Tibial nerve (tissue), 4 donors: ENCODE measurements around the gene FOXP4.

ENCODE experiments used
- EP300 ChIP-seq, 2 donors: sonication (generic); formaldehyde crosslinking; IDR thresholded peaks; one replicate each; pipeline ENCODE4 v1.6.1; 2017; ENCODE audit warnings: antibody characterized with exemption in 2 of 2, mild to moderate bottlenecking in 1 of 2
- POLR2A ChIP-seq, 2 donors: fragments of 450-650 bp; IDR thresholded peaks; one replicate each; pipeline ENCODE4 v1.6.1; 2017; ENCODE audit warnings: antibody characterized with exemption in 2 of 2, mild to moderate bottlenecking in 2 of 2, moderate library complexity in 2 of 2
- TF ChIP-seq, protein P1 (sequence below), 5 experiments: fragments of 200-600 bp in 3 of 5; fragments of 450-650 bp in 2 of 5; sonication (generic) in 3 of 5; IDR thresholded peaks; one replicate each; pipeline ENCODE4 v1.5.1; 2016 to 2019; ENCODE audit warnings: antibody characterized with exemption in 5 of 5, mild to moderate bottlenecking in 3 of 5, moderate library complexity in 2 of 5

DNA sequence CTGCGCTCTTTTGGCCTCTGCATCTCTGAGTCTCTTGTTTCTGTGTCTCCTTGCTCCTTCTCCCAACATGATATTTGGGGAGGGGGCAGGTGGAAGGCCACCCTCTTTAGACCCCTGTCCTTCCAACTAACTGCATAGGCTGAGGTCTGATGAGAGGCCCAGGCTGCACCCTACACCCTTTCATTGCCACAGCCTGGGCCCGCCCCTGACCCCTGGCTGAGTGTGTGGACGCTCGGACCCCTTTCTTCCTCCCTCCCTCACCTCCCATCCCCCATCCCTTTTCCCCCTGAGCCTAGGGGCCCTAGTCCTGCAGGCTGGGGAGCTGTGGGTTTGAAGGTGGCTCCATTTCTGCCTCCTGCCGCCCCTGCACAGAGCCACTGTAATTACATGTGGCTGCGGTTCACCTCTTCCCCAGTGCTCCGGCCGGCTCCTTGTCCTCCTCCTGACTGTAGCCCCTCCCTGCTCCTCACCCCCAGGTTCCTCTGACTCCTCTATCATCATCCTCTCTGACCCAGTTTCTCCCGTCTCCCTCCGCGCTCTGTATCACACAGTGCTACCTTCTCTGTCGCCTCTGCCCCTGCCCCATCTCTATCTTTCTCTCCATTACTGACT, 98.9 kb downstream of the FOXP4 start:
- TF ChIP-seq POLR2A (IDR thresholded peaks at IDR 0.05) (no peak), EP300 (IDR thresholded peaks at IDR 0.05) (no peak)
- TF ChIP-seq, protein P1, sequence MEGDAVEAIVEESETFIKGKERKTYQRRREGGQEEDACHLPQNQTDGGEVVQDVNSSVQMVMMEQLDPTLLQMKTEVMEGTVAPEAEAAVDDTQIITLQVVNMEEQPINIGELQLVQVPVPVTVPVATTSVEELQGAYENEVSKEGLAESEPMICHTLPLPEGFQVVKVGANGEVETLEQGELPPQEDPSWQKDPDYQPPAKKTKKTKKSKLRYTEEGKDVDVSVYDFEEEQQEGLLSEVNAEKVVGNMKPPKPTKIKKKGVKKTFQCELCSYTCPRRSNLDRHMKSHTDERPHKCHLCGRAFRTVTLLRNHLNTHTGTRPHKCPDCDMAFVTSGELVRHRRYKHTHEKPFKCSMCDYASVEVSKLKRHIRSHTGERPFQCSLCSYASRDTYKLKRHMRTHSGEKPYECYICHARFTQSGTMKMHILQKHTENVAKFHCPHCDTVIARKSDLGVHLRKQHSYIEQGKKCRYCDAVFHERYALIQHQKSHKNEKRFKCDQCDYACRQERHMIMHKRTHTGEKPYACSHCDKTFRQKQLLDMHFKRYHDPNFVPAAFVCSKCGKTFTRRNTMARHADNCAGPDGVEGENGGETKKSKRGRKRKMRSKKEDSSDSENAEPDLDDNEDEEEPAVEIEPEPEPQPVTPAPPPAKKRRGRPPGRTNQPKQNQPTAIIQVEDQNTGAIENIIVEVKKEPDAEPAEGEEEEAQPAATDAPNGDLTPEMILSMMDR (IDR thresholded peaks at IDR 0.05) = no peak
